ENCODE data around the gene LAYN. TPM values are rescaled to one million over a fixed set of nuclear protein-coding genes. Genes with fewer than 3 reads are reported as not detected.

LAYN gene
- total and polyA plus RNA-seq, 2 experiments from 2014 or later = 7.7 to 12.6 TPM

- no peak overlapping the region for H3K4me2 ChIP-seq
Observed at GRCh38 chr11:111542606-111543275, 2.2 kb downstream of the LAYN start.

GRCh38 chr11:111548525-111548924, 8.0 kb downstream of the LAYN start:
- Histone ChIP-seq H2AFZ (no peak overlapping the region), H4K20me1 (ENCODE audit: insufficient read depth, poor library complexity, severe bottlenecking) (no peaks in the 10 kb centered on the region), H3K27me3 (no peaks in the 10 kb centered on the region), H3K27ac (no peak overlapping the region), H3K36me3 (replicated peaks; ENCODE audit: insufficient read depth, low read depth) (no peaks in the 10 kb centered on the region), H3K9me2 (replicated peaks; ENCODE audit: insufficient read depth) (no peaks in the 10 kb centered on the region), H3K4me1 (ENCODE audit: insufficient read depth) (peaks cover 7% of the 10 kb centered on the region), H3K9me3 (ENCODE audit: low read depth) (no peaks in the 10 kb centered on the region), H3K4me2 (no peak overlapping the region), H3K4me3 (no peak overlapping the region), H3K79me2 (no peaks in the 10 kb centered on the region)
- 76% methylated on average over 2 of the region's 2 CpGs for WGBS (ENCODE audit: low lambda C conversion rate, missing lambda C conversion rate)
- DNase-seq (ENCODE audit: low spot score) = no peak
- TF ChIP-seq EZH2phosphoT487 (IDR thresholded peaks at IDR 0.05; ENCODE audit: low read depth, severe bottlenecking, unreplicated experiment) (no peak), CTCF (IDR thresholded peaks at IDR 0.05; ENCODE audit: poor library complexity) (no peak), EZH2 (IDR thresholded peaks at IDR 0.05; ENCODE audit: borderline replicate concordance) (no peak)

More at GRCh38 chr11:111542606-111543275, 2.2 kb downstream of the LAYN start:
- no peaks in the 10 kb centered on the region for H3K36me3 ChIP-seq (replicated peaks; ENCODE audit: insufficient read depth, low read depth)
- H3K9me2 ChIP-seq (replicated peaks; ENCODE audit: insufficient read depth) = no peaks in the 10 kb centered on the region
- H3K9me3 ChIP-seq (ENCODE audit: low read depth) = no peaks in the 10 kb centered on the region
- peaks cover 13% of the 10 kb centered on the region for H3K4me1 ChIP-seq (ENCODE audit: insufficient read depth)
- no peak for DNase-seq (ENCODE audit: low spot score)
- no peak overlapping the region for H2AFZ ChIP-seq
- 70% methylated on average over 10 of the region's 10 CpGs for whole genome bisulfite sequencing (ENCODE audit: low lambda C conversion rate, missing lambda C conversion rate)
- H3K4me3 ChIP-seq = no peak overlapping the region
- no peaks in the 10 kb centered on the region for H4K20me1 ChIP-seq (ENCODE audit: insufficient read depth, poor library complexity, severe bottlenecking)
- no peak overlapping the region for H3K27ac ChIP-seq
- H3K79me2 ChIP-seq = no peaks in the 10 kb centered on the region
- TF ChIP-seq CTCF (IDR thresholded peaks at IDR 0.05; ENCODE audit: poor library complexity) (no peak), EZH2phosphoT487 (IDR thresholded peaks at IDR 0.05; ENCODE audit: low read depth, severe bottlenecking, unreplicated experiment) (no peak), EZH2 (IDR thresholded peaks at IDR 0.05; ENCODE audit: borderline replicate concordance) (no peak)
- H3K27me3 ChIP-seq = peaks cover 34% of the 10 kb centered on the region

- Histone ChIP-seq H4K20me1 (ENCODE audit: insufficient read depth, poor library complexity, severe bottlenecking) (no peaks in the 10 kb centered on the region), H3K9me3 (ENCODE audit: low read depth) (no peaks in the 10 kb centered on the region), H3K4me3 (no peak overlapping the region), H3K36me3 (replicated peaks; ENCODE audit: insufficient read depth, low read depth) (no peaks in the 10 kb centered on the region), H2AFZ (no peak overlapping the region), H3K27me3 (no peaks in the 10 kb centered on the region), H3K79me2 (no peaks in the 10 kb centered on the region), H3K4me1 (ENCODE audit: insufficient read depth) (peaks cover 7% of the 10 kb centered on the region), H3K27ac (no peak overlapping the region), H3K9me2 (replicated peaks; ENCODE audit: insufficient read depth) (no peaks in the 10 kb centered on the region), H3K4me2 (no peak overlapping the region)
- DNase-seq (ENCODE audit: low spot score) = no peak
- 59% methylated on average over 11 of the region's 11 CpGs for WGBS (ENCODE audit: low lambda C conversion rate, missing lambda C conversion rate)
- no peak for TF ChIP-seq EZH2 (IDR thresholded peaks at IDR 0.05; ENCODE audit: borderline replicate concordance)
- TF ChIP-seq CTCF (IDR thresholded peaks at IDR 0.05; ENCODE audit: poor library complexity) = no peak
- TF ChIP-seq EZH2phosphoT487 (IDR thresholded peaks at IDR 0.05; ENCODE audit: low read depth, severe bottlenecking, unreplicated experiment) = no peak
Observed at GRCh38 chr11:111549196-111549868, 8.8 kb downstream of the LAYN start.
